Vagina (tissue), 2 donors: Measurements from ENCODE around the gene FBLL1.

Experiments used
- POLR2A ChIP-seq, 2 donors: fragments of 450-650 bp; IDR thresholded peaks; one replicate each; pipeline ENCODE4 v1.6.1; 2017; ENCODE audit warnings: antibody characterized with exemption in 2 of 2, mild to moderate bottlenecking in 2 of 2, moderate library complexity in 2 of 2
- TF ChIP-seq, protein P1 (sequence below), 3 experiments: fragments of 450-650 bp in 2 of 3; fragments of 200-600 bp in 1 of 3; sonication (generic) in 1 of 3; IDR thresholded peaks; one replicate each; pipeline ENCODE4 v1.5.1; 2017 to 2019; ENCODE audit warnings: antibody characterized with exemption in 3 of 3, mild to moderate bottlenecking in 2 of 3, moderate library complexity in 2 of 3

- TF ChIP-seq, protein P1, sequence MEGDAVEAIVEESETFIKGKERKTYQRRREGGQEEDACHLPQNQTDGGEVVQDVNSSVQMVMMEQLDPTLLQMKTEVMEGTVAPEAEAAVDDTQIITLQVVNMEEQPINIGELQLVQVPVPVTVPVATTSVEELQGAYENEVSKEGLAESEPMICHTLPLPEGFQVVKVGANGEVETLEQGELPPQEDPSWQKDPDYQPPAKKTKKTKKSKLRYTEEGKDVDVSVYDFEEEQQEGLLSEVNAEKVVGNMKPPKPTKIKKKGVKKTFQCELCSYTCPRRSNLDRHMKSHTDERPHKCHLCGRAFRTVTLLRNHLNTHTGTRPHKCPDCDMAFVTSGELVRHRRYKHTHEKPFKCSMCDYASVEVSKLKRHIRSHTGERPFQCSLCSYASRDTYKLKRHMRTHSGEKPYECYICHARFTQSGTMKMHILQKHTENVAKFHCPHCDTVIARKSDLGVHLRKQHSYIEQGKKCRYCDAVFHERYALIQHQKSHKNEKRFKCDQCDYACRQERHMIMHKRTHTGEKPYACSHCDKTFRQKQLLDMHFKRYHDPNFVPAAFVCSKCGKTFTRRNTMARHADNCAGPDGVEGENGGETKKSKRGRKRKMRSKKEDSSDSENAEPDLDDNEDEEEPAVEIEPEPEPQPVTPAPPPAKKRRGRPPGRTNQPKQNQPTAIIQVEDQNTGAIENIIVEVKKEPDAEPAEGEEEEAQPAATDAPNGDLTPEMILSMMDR (IDR thresholded peaks at IDR 0.05): no peak
- TF ChIP-seq POLR2A (IDR thresholded peaks at IDR 0.05): no peak
These were observed 24.4 kb downstream of the FBLL1 start for GRCh38 chr5:168553377-168554130.
